ENCODE data around the gene TRAPPC12. TPM values are rescaled to one million over a fixed set of nuclear protein-coding genes. Genes with fewer than 3 reads are reported as not detected.

The TRAPPC12 gene
- total RNA-seq, 1 experiment from 2014 or later, result 86.0 TPM

DNA sequence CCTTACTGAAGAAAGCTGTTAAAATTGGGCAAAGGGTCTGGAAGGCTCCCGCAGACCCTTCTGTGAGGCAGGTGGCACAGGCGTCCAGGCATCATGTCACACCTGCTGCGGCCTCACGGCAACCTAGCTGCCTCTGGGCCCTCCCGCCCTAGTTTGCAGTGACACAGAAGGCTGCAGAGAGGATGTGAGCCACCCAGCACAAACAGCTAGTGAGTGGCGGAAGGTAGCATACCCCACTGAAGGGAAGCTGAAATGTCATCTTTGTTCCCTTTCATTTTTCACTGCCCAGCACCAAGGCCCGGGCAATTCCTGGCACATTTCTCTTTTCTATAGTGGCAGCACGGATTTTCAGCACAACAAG lies 53.8 kb downstream of the TRAPPC12 start:
- no peaks in the 10 kb centered on the region for H3K79me1 ChIP-seq (ENCODE audit: insufficient read depth, low read depth, low read length, poor library complexity, severe bottlenecking)
- DNase-seq, result no peak
- H3K14ac ChIP-seq (ENCODE audit: insufficient read depth, low read length), result no peak overlapping the region; the same call in 1 of the 2 replicates
- H2BK5ac ChIP-seq (ENCODE audit: insufficient read length, low read length), result no peak overlapping the region
- TF ChIP-seq, protein P1, sequence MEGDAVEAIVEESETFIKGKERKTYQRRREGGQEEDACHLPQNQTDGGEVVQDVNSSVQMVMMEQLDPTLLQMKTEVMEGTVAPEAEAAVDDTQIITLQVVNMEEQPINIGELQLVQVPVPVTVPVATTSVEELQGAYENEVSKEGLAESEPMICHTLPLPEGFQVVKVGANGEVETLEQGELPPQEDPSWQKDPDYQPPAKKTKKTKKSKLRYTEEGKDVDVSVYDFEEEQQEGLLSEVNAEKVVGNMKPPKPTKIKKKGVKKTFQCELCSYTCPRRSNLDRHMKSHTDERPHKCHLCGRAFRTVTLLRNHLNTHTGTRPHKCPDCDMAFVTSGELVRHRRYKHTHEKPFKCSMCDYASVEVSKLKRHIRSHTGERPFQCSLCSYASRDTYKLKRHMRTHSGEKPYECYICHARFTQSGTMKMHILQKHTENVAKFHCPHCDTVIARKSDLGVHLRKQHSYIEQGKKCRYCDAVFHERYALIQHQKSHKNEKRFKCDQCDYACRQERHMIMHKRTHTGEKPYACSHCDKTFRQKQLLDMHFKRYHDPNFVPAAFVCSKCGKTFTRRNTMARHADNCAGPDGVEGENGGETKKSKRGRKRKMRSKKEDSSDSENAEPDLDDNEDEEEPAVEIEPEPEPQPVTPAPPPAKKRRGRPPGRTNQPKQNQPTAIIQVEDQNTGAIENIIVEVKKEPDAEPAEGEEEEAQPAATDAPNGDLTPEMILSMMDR (conservative IDR thresholded peaks at IDR 0.05), result no peak
- no peak overlapping the region for H3K27ac ChIP-seq (ENCODE audit: insufficient read length, low read depth, low read length)
- no peaks in the 10 kb centered on the region for H3K79me2 ChIP-seq (ENCODE audit: insufficient read depth, low read length)
- no peak overlapping the region for H3K9ac ChIP-seq (ENCODE audit: extremely low read depth, insufficient read length, low read length)
- no peak overlapping the region for H3K18ac ChIP-seq (ENCODE audit: insufficient read length, low read depth, low read length)
- H2BK20ac ChIP-seq (ENCODE audit: low read depth, low read length, poor library complexity, severe bottlenecking), result no peak overlapping the region
- no peak overlapping the region for H3K56ac ChIP-seq (ENCODE audit: insufficient read length, low read depth, low read length)
- no peaks in the 10 kb centered on the region for H3K27me3 ChIP-seq (ENCODE audit: insufficient read depth, low read length)
- no peak overlapping the region for H3K23ac ChIP-seq (ENCODE audit: insufficient read length, low read depth, low read length)
- peaks cover 7 to 25% (median 19%) of the 10 kb centered on the region in 3 experiments; a peak in 5 of 7 replicates for H3K36me3 Mint-ChIP-seq (ENCODE audit: insufficient read depth in 1 of 3, low read depth in 3 of 3)
- H4K8ac ChIP-seq (replicated peaks; ENCODE audit: insufficient read length, low read depth, low read length), result no peak overlapping the region
- no peak overlapping the region for H3K4ac ChIP-seq (ENCODE audit: low read depth, low read length)
- H3K9me3 Mint-ChIP-seq, result no peaks in the 10 kb centered on the region
- no peaks in the 10 kb centered on the region for H3K9me3 ChIP-seq (ENCODE audit: control insufficient read depth, low read depth, low read length)
- H2BK15ac ChIP-seq (ENCODE audit: low read depth, low read length), result no peak overlapping the region
- no peaks in the 10 kb centered on the region for H3K27me3 Mint-ChIP-seq (ENCODE audit: low read depth)
- H3K4me1 ChIP-seq (ENCODE audit: insufficient read depth, low read length), result no peaks in the 10 kb centered on the region
- no peak overlapping the region for H4K5ac ChIP-seq (ENCODE audit: insufficient read length, low read depth, low read length)
- H2AFZ ChIP-seq (ENCODE audit: low read length), result no peak overlapping the region
- no peaks in the 10 kb centered on the region for H4K20me1 ChIP-seq (ENCODE audit: control insufficient read depth, insufficient read depth, insufficient read length)
- no peak overlapping the region for H3T11ph ChIP-seq (ENCODE audit: low read length)
- no peak overlapping the region for H2AK5ac ChIP-seq (ENCODE audit: insufficient read length, low read length)
- H2BK12ac ChIP-seq (ENCODE audit: insufficient read length, low read depth, low read length), result no peak overlapping the region
- peaks cover 3 to 7% of the 10 kb centered on the region in 2 experiments; a peak in 3 of 4 replicates for H3K4me1 Mint-ChIP-seq
- H3K27ac Mint-ChIP-seq, result peak overlapping the region in 1 of 3 experiments; percentile 86; a peak in 3 of 7 replicates
- no peak overlapping the region for H3K4me2 ChIP-seq (ENCODE audit: insufficient read depth, insufficient read length, low read length)
- H3K23me2 ChIP-seq (ENCODE audit: insufficient read length, low read depth, low read length, poor library complexity, severe bottlenecking), result no peaks in the 10 kb centered on the region
- H2BK120ac ChIP-seq (ENCODE audit: low read depth, low read length, poor library complexity, severe bottlenecking), result no peak overlapping the region
- no peak overlapping the region for H3K4me3 Mint-ChIP-seq
- WGBS (ENCODE audit: extremely low coverage, insufficient read length, low lambda C conversion rate), result no CpG with 5 or more reads among the region's 8 CpGs
- no peak overlapping the region for H4K91ac ChIP-seq (ENCODE audit: insufficient read length, low read depth, low read length)

All from H9 (cell line).